Keratinocyte (primary cell): ENCODE measurements around the gene CEACAM6. TPM values are rescaled to one million over a fixed set of nuclear protein-coding genes. Genes with fewer than 3 reads are reported as not detected.
"Not testable (repeated sequence)": the region's sequence is repeated elsewhere in the genome, so short reads cannot be mapped to it uniquely, and the experiment has no call there.

Experiments used
- DNase-seq: peaks from one replicate; pipeline ENCODE4 v3.0.0-alpha.2; 2011; ENCODE audit warnings: low read depth, missing footprints, low spot score
- FAIRE-seq: peaks from 2 replicates; lab custom pipeline; 2011; peaks lifted over from hg19 to GRCh38; lab: Jason Lieb, UNC
- H2AFZ ChIP-seq: 2 replicates; pipeline ENCODE4 v1.6.0; 2012; ENCODE audit warnings: low read length, control low read depth, inconsistent platforms; ENCODE audit not compliant: control insufficient read depth
- H3K27ac ChIP-seq: 2 replicates; pipeline ENCODE4 v1.5.1; 2011; ENCODE audit warnings: low read length; ENCODE audit not compliant: control insufficient read depth, insufficient read depth
- H3K27me3 ChIP-seq: 3 replicates; pipeline ENCODE4 v1.6.0; 2011; ENCODE audit warnings: low read length; ENCODE audit not compliant: control insufficient read depth, insufficient read depth; ENCODE audit errors: extremely low read depth
- H3K36me3 ChIP-seq, 2 experiments: 2 replicates in 1 of 2; 3 replicates in 1 of 2; pipeline ENCODE4 v1.5.1; 2011; ENCODE audit warnings: low read length in 2 of 2, mild to moderate bottlenecking in 1 of 2; ENCODE audit not compliant: control insufficient read depth in 2 of 2, insufficient read depth in 2 of 2; ENCODE audit errors: extremely low read depth in 1 of 2
- H3K4me1 ChIP-seq: 3 replicates; pipeline ENCODE4 v1.5.1; 2011; ENCODE audit warnings: low read length; ENCODE audit not compliant: control insufficient read depth, insufficient read depth; ENCODE audit errors: extremely low read depth
- H3K4me2 ChIP-seq: 3 replicates; pipeline ENCODE4 v1.6.0; 2011; ENCODE audit warnings: low read depth, low read length; ENCODE audit not compliant: control insufficient read depth, insufficient read depth; ENCODE audit errors: extremely low read depth
- H3K4me3 ChIP-seq, 3 experiments: fragments of 200-600 bp in 1 of 3; sonication (generic) in 1 of 3; 2 replicates in 2 of 3; 3 replicates in 1 of 3; pipeline ENCODE4 v1.5.1; 2011 to 2016; ENCODE audit warnings: low read length in 3 of 3, mild to moderate bottlenecking in 3 of 3, control low read depth in 2 of 3, inconsistent platforms in 1 of 3, low read depth in 1 of 3, mixed read lengths in 1 of 3, mixed run types in 1 of 3, moderate library complexity in 1 of 3; ENCODE audit not compliant: control insufficient read depth in 2 of 3, insufficient read depth in 2 of 3; ENCODE audit errors: extremely low read depth in 1 of 3
- H3K79me2 ChIP-seq: 2 replicates; pipeline ENCODE4 v1.6.0; 2012; ENCODE audit warnings: low read length; ENCODE audit not compliant: control insufficient read depth, insufficient read depth
- H3K9ac ChIP-seq: 3 replicates; pipeline ENCODE4 v1.6.0; 2011; ENCODE audit warnings: low read length; ENCODE audit not compliant: control insufficient read depth, insufficient read depth; ENCODE audit errors: extremely low read depth
- H3K9me1 ChIP-seq: 3 replicates; pipeline ENCODE4 v1.6.0; 2011; ENCODE audit warnings: low read length; ENCODE audit not compliant: control insufficient read depth, insufficient read depth; ENCODE audit errors: extremely low read depth
- H3K9me3 ChIP-seq: 2 replicates; pipeline ENCODE4 v1.5.1; 2012; ENCODE audit warnings: low read depth, low read length; ENCODE audit not compliant: control insufficient read depth
- H4K20me1 ChIP-seq: 3 replicates; pipeline ENCODE4 v1.6.0; 2011; ENCODE audit warnings: low read length; ENCODE audit not compliant: control insufficient read depth, insufficient read depth; ENCODE audit errors: extremely low read depth
- EZH2 ChIP-seq: IDR thresholded peaks from one replicate; pipeline ENCODE4 v1.6.1; 2012; ENCODE audit warnings: inconsistent platforms, mild to moderate bottlenecking, low read length, moderate library complexity
- dilution Hi-C: fragments of 300-500 bp; cut with MboI; formaldehyde crosslinking; loops from one replicate; pipeline ENCODE4 v1.7.0; 2020; ENCODE audit warnings: low sequenced_read_pairs; ENCODE audit not compliant: extremely low pct_ligation_motif_present
- polyA plus RNA-seq, 5 experiments: library from polyadenylated mRNA; depleted of rRNA in 3 of 5; stranded (reverse) in 3 of 5; stranded (forward) in 1 of 5; unstranded in 1 of 5; fragments of >200 nt; gene quantifications; 1 replicate in 1 of 5; 2 replicates in 3 of 5; 3 replicates in 1 of 5; pipeline versions ENCODE4 v1.2.1 to v1.2.3, GENCODE V29; 2011 to 2012; ENCODE audit warnings: missing spikeins in 2 of 5, low read depth in 1 of 5, low replicate concordance in 1 of 5
- TF ChIP-seq, protein P1 (sequence below), 3 experiments: IDR thresholded peaks in 1 of 3; conservative IDR thresholded peaks in 1 of 3; optimal IDR thresholded peaks in 1 of 3; 2 replicates in 2 of 3; 3 replicates in 1 of 3; pipeline versions ENCODE3 to v1.5.1; 2011; ENCODE audit warnings: low read length in 3 of 3, mild to moderate bottlenecking in 3 of 3, moderate library complexity in 2 of 3, control low read depth in 1 of 3, inconsistent platforms in 1 of 3; ENCODE audit not compliant: insufficient read depth in 2 of 3; ENCODE audit errors: extremely low read depth in 1 of 3

The CEACAM6 gene
- polyA plus RNA-seq, 1 donor (not counting 4 experiments of a cell fraction or from before 2014, with no cell fraction given), result 1.00 TPM

DNA sequence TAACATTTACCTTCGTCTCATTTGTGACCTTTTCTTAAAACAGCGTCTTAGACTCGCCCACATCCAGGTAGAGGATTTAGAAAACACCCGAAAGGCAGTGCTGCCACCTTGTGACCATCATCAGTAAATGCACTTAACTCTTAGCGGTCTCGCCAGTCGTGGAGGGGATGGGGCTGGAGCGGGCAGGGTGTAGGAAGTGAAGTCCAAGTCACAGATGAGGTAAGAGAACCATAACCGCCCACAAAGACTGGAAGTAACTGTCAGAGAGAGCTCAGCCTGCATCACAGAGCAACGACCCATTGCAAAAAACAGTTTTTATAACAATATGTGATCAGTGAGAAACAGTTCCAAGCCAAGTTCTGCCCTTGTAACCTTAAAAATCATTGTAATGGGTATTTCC lies 30.3 kb downstream of the CEACAM6 start:
- Histone ChIP-seq H3K36me3 (no peaks in the 10 kb centered on the region), H3K27ac (no peak overlapping the region), H3K4me3 (no peak overlapping the region), H2AFZ (no peak overlapping the region), H3K9ac (no peak overlapping the region), H3K4me2 (no peak overlapping the region), H3K27me3 (peaks cover 23% of the 10 kb centered on the region), H3K9me1 (no peaks in the 10 kb centered on the region), H4K20me1 (no peaks in the 10 kb centered on the region), H3K79me2 (no peaks in the 10 kb centered on the region), H3K4me1 (no peaks in the 10 kb centered on the region), H3K9me3 (no peaks in the 10 kb centered on the region)
- FAIRE-seq, result peak; percentile 81
- dilution Hi-C loops, result no loop called here
- DNase-seq, result no peak
- TF ChIP-seq EZH2, result peak; percentile 14
- TF ChIP-seq, protein P1, sequence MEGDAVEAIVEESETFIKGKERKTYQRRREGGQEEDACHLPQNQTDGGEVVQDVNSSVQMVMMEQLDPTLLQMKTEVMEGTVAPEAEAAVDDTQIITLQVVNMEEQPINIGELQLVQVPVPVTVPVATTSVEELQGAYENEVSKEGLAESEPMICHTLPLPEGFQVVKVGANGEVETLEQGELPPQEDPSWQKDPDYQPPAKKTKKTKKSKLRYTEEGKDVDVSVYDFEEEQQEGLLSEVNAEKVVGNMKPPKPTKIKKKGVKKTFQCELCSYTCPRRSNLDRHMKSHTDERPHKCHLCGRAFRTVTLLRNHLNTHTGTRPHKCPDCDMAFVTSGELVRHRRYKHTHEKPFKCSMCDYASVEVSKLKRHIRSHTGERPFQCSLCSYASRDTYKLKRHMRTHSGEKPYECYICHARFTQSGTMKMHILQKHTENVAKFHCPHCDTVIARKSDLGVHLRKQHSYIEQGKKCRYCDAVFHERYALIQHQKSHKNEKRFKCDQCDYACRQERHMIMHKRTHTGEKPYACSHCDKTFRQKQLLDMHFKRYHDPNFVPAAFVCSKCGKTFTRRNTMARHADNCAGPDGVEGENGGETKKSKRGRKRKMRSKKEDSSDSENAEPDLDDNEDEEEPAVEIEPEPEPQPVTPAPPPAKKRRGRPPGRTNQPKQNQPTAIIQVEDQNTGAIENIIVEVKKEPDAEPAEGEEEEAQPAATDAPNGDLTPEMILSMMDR (optimal IDR thresholded peaks at IDR 0.05 in 1 of 3, IDR thresholded peaks at IDR 0.05 in 1 of 3, conservative IDR thresholded peaks at IDR 0.05 in 1 of 3; ENCODE audit: extremely low read depth in 1 of 3, insufficient read depth in 2 of 3, low read length in 3 of 3), result peak; percentile 75 to 93 (median 85)

GRCh38 chr19:41787055-41787454 lies 31.7 kb downstream of the CEACAM6 start:
- DNase-seq (no peak), FAIRE-seq (no peak)
- H2AFZ ChIP-seq, result no peak overlapping the region
- H3K9me3 ChIP-seq, result no peaks in the 10 kb centered on the region
- no peaks in the 10 kb centered on the region for H3K4me1 ChIP-seq
- H3K4me2 ChIP-seq, result no peak overlapping the region
- peaks cover 24% of the 10 kb centered on the region for H3K27me3 ChIP-seq
- no peaks in the 10 kb centered on the region for H3K79me2 ChIP-seq
- no peaks in the 10 kb centered on the region for H4K20me1 ChIP-seq
- no peaks in the 10 kb centered on the region for H3K36me3 ChIP-seq
- dilution Hi-C loops, result no loop called here
- H3K4me3 ChIP-seq, result no peak overlapping the region
- TF ChIP-seq, protein P1 (optimal IDR thresholded peaks at IDR 0.05 in 1 of 3, IDR thresholded peaks at IDR 0.05 in 1 of 3, conservative IDR thresholded peaks at IDR 0.05 in 1 of 3; ENCODE audit: extremely low read depth in 1 of 3, insufficient read depth in 2 of 3, low read length in 3 of 3), result no peak
- H3K9me1 ChIP-seq, result no peaks in the 10 kb centered on the region
- no peak overlapping the region for H3K27ac ChIP-seq
- H3K9ac ChIP-seq, result no peak overlapping the region

DNA sequence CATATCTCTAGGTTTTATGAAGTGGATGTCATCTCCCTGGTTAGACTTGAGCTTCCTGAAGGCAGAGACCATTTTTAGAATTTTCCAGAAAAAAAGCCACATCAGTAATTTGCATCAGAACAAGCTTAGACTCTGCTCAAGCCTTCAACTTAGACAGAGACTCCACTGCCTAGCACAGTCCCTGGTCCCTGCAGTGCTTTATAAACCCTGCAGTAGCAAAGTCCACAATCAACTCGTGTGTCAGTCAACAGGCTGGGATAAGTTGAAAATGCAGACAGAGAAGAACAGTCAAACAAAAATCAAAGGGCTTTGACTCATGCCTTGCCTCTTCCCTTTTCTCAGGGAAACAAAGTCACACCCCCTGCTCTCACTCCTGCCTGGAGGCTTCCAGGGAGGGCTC lies 33.2 kb downstream of the CEACAM6 start:
- H3K4me1 ChIP-seq, H3K9me1 ChIP-seq, DNase-seq, H3K27ac ChIP-seq, H3K4me3 ChIP-seq, H3K79me2 ChIP-seq, H3K9me3 ChIP-seq, H3K9ac ChIP-seq, dilution Hi-C loops, FAIRE-seq, H4K20me1 ChIP-seq, H2AFZ ChIP-seq, H3K36me3 ChIP-seq, H3K4me2 ChIP-seq: not testable (repeated sequence)
- peaks cover 32% of the 10 kb centered on the region for H3K27me3 ChIP-seq

GRCh38 chr19:41789053-41789452 lies 33.7 kb downstream of the CEACAM6 start:
- FAIRE-seq, H3K36me3 ChIP-seq, H2AFZ ChIP-seq, dilution Hi-C loops, H3K4me2 ChIP-seq, H3K4me3 ChIP-seq, H3K9me1 ChIP-seq, H3K79me2 ChIP-seq, H4K20me1 ChIP-seq, H3K9ac ChIP-seq, H3K9me3 ChIP-seq, DNase-seq, H3K27ac ChIP-seq, H3K4me1 ChIP-seq: not testable (repeated sequence)
- H3K27me3 ChIP-seq, result peaks cover 32% of the 10 kb centered on the region
